Stimulated activated CD4-positive, alpha-beta T cell treated with anti-CD3 and anti-CD28 coated beads, Interleukin-4, amount 100 ng/mL, for 1 hour (primary cell): ENCODE results near the gene SLC44A5.
"Not testable (repeated sequence)": the region's sequence is repeated elsewhere in the genome, so short reads cannot be mapped to it uniquely, and the experiment has no call there.

Experiments used
- DNase-seq: peaks from one replicate; pipeline ENCODE4 v3.0.0-alpha.2; 2020

SLC44A5 gene

GRCh38 chr1:75520862-75521475, 89.9 kb downstream of the SLC44A5 start:
- DNase-seq = no peak

- no peak for DNase-seq
Measured at GRCh38 chr1:75519651-75520427, 91.1 kb downstream of the SLC44A5 start.

GRCh38 chr1:75518686-75519085, 92.2 kb downstream of the SLC44A5 start:
- no peak for DNase-seq

- no peak for DNase-seq
Measured at GRCh38 chr1:75514270-75514669, 96.6 kb downstream of the SLC44A5 start.

GRCh38 chr1:75506976-75507375, 103.9 kb downstream of the SLC44A5 start:
- DNase-seq = no peak

GRCh38 chr1:75503221-75503974, 107.5 kb downstream of the SLC44A5 start:
- no peak for DNase-seq

- no peak for DNase-seq
Measured at GRCh38 chr1:75502776-75503175, 108.1 kb downstream of the SLC44A5 start.

- DNase-seq = no peak
Measured at GRCh38 chr1:75501577-75502295, 109.2 kb downstream of the SLC44A5 start.

GRCh38 chr1:75492011-75492410, 118.9 kb downstream of the SLC44A5 start:
- no peak for DNase-seq

GRCh38 chr1:75487399-75487798, 123.5 kb downstream of the SLC44A5 start:
- DNase-seq = no peak

- no peak for DNase-seq
Measured at GRCh38 chr1:75484789-75485188, 126.1 kb downstream of the SLC44A5 start.

- no peak for DNase-seq
Measured at GRCh38 chr1:75482951-75483350, 128.0 kb downstream of the SLC44A5 start.

GRCh38 chr1:75476486-75476885, 134.4 kb downstream of the SLC44A5 start:
- DNase-seq = not testable (repeated sequence)

GRCh38 chr1:75475696-75476095, 135.2 kb downstream of the SLC44A5 start:
- DNase-seq = no peak

GRCh38 chr1:75472971-75473603, 137.8 kb downstream of the SLC44A5 start:
- DNase-seq = no peak

- no peak for DNase-seq
Measured at GRCh38 chr1:75472089-75472970, 138.6 kb downstream of the SLC44A5 start.

- no peak for DNase-seq
Measured at GRCh38 chr1:75471252-75471651, 139.7 kb downstream of the SLC44A5 start.

GRCh38 chr1:75470448-75470847, 140.5 kb downstream of the SLC44A5 start:
- DNase-seq = no peak

GRCh38 chr1:75469586-75470173, 141.2 kb downstream of the SLC44A5 start:
- no peak for DNase-seq

- no peak for DNase-seq
Measured at GRCh38 chr1:75461808-75462325, 149.0 kb downstream of the SLC44A5 start.

- DNase-seq = no peak
Measured at GRCh38 chr1:75449998-75450397, 160.9 kb downstream of the SLC44A5 start.
